IPS-11a (cell line): ENCODE results near the gene C11orf71.

Experiments
- H3K4me3 ChIP-seq: one replicate; pipeline ENCODE4 v1.5.1; 2013; ENCODE audit warnings: low read depth, low read length, control low read depth

The C11orf71 gene, protein sequence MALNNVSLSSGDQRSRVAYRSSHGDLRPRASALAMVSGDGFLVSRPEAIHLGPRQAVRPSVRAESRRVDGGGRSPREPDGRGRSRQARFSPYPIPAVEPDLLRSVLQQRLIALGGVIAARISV

GRCh38 chr11:114400216-114400914 lies at the start of gene C11orf71, which contains the start of gene RBM7:
Gene C11orf71 (minus strand): TSS chr11:114400511. CDS start chr11:114400331, 180 bp downstream.
Gene RBM7 (plus strand): TSS chr11:114400666. CDS start chr11:114400672, 6 bp downstream.
- H3K4me3 ChIP-seq: peak within 1 kb of the TSS; percentile 95

DNA sequence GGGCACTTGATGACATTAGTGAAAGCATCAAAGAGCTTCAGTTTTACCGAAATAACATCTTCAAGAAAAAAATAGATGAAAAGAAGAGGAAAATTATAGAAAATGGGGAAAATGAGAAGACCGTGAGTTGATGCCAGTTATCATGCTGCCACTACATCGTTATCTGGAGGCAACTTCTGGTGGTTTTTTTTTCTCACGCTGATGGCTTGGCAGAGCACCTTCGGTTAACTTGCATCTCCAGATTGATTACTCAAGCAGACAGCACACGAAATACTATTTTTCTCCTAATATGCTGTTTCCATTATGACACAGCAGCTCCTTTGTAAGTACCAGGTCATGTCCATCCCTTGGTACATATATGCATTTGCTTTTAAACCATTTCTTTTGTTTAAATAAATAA lies 49.5 kb upstream of the C11orf71 start:
- no peak overlapping the region for H3K4me3 ChIP-seq

GRCh38 chr11:114448749-114449482 lies 48.6 kb upstream of the C11orf71 start:
- H3K4me3 ChIP-seq: no peak overlapping the region

DNA sequence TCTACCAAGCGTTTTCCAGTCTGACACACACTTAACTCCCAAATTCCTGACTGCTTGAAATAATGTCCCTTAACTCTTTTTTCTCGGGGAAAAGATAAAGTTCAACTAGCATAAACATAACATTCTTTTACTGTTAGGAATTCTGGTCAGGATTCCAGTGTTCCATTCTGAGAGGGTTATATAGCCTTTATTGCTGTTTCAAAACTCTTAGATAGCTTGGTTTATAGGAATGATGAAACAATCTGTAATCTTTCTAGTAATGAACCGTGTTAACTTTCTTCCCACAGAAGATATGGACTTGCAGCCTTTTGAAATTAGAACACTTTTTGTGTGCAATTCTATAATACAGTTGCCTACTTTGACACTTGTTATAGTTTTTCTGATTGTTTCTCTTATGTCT lies 47.6 kb upstream of the C11orf71 start:
- H3K4me3 ChIP-seq: no peak overlapping the region

- no peak overlapping the region for H3K4me3 ChIP-seq
Observed at GRCh38 chr11:114447444-114447843, 47.1 kb upstream of the C11orf71 start.

DNA sequence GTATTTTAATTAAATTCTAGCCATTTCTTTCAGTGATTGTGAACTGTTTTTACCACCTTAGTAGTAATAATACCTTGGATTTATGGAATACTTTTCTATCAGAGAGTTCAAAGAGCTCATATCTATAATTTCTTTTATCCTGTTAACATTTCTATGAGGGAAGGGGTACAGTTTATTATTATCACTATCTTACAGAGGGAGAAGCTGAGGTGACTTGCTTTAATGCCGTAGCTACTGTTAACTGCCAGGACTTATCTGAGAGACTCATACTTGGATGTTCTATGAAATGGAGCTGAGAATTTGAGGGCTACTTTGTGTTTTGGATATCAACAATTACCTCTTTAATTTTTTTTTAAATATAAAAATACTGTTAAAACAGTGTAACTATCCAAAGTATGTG lies 42.2 kb upstream of the C11orf71 start:
- H3K4me3 ChIP-seq: no peak overlapping the region

DNA sequence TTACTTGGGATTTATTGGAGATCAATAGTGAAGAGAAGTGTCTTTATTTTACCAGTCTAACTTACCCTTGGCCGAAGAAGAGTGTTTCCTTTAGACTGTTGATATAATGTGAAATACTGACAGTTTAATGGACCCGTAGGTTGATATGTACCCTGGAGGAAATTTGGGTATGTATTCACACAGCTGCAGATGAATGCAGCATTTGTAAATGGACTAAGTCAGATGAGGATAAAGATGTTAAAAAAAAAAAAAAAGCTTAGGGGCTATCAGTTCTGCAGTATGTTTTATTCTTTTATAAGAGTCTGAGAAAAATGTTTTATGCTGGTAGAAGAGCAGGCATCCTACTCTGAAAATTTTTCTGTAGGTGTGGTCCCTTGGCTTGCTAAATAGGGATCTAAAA lies 41.6 kb upstream of the C11orf71 start:
- H3K4me3 ChIP-seq: no peak overlapping the region

DNA sequence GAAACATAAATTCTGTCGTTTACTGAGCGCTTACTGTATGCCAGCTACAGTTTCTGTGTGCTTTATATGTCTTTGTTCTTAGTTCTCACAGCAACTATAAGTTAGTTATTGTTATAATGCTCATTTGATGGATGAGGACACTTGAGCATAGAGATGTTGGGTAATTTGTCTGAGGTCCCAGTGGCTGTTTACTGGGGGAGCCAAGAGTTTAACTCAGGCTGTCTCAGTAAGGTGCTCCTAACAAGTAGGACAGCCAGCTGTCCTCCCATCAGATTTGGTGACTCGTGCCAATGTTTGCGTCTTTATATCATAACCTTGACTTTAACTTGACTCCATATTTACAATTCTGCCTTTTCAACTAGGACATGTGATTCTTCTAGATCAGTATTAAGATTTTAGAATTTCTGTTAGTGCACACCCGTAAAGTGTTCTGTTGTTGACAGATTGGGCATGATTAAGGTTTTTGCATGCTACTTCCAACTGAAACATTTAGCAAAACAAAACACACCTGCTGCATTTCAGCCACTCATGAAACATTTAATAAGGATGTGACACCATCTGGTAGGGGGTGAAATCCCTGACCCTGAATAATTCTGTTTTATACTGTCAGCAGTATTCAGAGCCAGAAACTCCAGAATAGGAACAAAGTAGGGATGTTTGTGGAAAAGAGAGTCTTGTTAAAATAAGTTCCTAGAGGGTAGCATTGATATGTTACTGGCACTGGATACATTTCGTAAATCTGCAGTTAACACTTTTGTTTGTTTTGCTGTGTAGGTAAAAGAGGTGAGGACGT lies 40.9 kb upstream of the C11orf71 start:
- no peak overlapping the region for H3K4me3 ChIP-seq

DNA sequence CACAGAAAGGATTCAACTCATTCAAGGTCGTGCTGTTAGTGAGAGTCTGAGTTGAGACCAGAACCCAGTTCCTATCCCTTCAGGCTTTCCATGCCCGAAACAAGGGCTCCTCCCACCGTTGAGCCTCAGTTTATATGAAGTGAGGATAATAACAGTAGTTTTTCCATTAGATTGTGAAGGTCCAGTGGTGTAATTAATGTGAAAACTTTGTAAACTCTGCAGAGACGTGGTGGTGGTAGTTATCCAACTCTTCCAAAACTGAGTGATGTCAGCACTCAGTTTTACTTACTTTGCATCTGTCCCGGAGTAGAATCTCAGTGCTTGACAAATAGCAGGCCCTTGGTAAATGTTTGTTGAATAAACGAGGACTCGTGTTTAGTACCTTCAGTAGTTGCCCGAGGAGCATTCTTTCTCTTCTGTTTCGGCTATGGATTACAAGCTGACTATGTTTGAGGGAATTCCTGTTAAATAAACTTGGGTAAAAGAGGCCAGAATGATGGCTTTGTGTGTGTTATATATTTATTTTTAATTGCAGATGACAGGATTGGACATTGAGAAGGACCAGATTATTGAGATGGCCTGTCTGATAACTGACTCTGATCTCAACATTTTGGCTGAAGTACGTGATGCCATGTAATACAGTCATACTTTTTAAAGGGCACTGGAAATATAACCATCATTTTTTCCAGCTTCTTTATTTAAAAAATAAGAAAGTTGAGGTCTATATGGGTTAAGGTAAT lies 40.0 kb upstream of the C11orf71 start:
- peak overlapping the region; percentile 94 for H3K4me3 ChIP-seq

DNA sequence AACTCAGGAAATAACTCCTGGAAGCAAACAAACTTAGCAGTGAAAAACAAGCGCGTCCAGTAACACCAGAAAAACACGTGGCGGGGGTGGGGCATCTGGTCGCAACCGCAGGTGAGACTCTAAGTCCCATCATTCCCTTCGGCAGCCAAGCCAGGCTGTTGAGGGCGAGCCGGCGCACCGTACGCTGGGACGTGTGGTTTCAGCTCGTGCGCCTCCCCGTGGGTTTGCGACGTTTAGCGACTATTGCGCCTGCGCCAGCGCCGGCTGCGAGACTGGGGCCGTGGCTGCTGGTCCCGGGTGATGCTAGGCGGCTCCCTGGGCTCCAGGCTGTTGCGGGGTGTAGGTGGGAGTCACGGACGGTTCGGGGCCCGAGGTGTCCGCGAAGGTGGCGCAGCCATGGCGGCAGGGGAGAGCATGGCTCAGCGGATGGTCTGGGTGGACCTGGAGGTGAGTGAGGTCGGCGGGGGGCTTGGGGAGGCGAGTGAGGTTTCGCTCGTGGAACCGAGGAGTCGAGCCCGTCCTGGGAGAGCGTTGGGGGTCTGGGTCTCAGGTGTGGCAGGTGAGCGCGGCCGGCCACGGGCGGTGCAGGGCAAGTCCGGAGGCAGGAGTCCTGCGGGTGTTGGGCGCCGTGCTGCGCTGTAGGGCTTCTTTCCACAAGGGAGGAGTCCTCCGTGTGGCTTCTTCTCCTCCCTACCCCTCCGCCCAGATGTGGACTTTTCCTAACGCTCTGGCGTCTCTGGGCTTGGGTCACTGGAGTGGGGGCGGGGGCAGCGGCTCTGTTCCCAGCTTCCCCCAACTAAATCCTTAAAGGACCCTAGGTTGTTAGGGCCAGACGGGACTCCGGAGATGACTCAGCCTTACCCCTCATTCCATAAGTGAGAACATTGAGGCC lies 39.2 kb upstream of the C11orf71 start, which contains the start of gene REXO2:
Gene REXO2 (plus strand): TSS at position 239 of the 892 bp plus-strand sequence. CDS start 62 bp downstream, at position 301.
- H3K4me3 ChIP-seq: peak within 1 kb of the TSS; percentile 94

- peak overlapping the region; percentile 10 for H3K4me3 ChIP-seq
Observed at GRCh38 chr11:114438303-114438702, 38.0 kb upstream of the C11orf71 start.

DNA sequence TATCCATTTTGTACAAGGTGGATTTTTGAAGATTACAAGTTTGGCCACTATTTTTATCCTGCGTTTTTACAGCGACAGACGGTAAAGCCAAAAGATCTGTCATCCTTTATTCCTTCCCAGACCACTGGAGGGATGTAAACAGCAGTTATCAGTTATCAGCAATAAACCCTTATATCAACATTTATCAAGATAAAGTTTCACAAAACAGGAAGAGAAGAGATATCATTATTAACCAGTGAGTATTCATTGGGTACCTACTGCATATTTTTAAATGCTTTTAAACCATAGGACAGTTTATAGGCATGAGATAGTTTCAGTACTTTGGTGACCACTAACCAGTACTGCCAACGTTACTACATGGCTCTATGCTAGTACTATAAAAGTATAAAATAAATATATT lies 33.1 kb upstream of the C11orf71 start:
- H3K4me3 ChIP-seq: no peak overlapping the region

- H3K4me3 ChIP-seq: no peak overlapping the region
Observed at GRCh38 chr11:114432893-114433292, 32.6 kb upstream of the C11orf71 start.

GRCh38 chr11:114430290-114430689 lies 30.0 kb upstream of the C11orf71 start:
- H3K4me3 ChIP-seq: no peak overlapping the region

GRCh38 chr11:114426280-114426679 lies 26.0 kb upstream of the C11orf71 start:
- H3K4me3 ChIP-seq: no peak overlapping the region

- H3K4me3 ChIP-seq: no peak overlapping the region
Observed at GRCh38 chr11:114416441-114416961, 16.2 kb upstream of the C11orf71 start.

- H3K4me3 ChIP-seq: no peak overlapping the region
Observed at GRCh38 chr11:114413958-114414357, 13.6 kb upstream of the C11orf71 start.

DNA sequence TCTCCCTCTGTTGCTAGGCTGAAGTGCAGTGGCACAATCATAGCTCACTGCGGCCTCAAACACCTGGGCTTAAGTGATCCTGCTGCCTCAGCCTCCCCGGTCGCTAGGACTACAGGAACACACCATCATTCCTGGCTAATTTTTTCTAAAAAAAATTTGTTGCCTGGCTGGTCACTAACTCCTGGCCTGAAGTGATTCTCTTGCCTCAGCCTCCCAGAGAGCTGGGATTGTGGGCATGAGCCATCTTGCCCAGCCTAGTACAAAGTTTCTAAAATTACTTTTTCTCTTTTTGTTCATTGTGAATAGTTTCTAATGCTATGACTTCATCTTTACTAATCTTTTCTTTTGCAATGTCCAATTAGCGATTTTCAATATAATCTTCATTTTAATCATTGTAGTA lies 12.6 kb upstream of the C11orf71 start:
- H3K4me3 ChIP-seq: no peak overlapping the region

DNA sequence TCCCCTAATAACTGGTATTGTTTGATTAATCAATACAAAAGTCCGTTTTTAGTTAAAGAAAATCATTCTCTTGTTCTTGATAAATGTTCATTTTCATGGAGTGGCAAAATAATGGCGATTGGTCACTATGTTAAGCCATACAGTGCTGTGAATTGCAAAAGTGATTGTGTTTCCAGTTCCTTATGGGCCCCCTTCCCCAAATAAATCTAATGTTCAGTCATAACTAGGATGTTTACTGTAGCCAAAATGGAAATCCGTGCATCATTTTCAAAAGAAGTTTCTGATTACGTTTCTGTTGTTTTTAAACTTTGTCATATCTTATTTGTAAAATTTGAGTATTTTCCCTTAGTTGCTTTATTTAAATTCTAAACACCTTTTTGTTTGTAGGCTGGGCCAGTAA lies 1.0 kb upstream of the C11orf71 start:
- peak overlapping the region; percentile 95 for H3K4me3 ChIP-seq
